SK-N-SH (cell line): ENCODE measurements around the gene MROH2A. TPM values are rescaled to one million over a fixed set of nuclear protein-coding genes. Genes with fewer than 3 reads are reported as not detected.

Experiments used
- CTCF ChIA-PET: fragments of 300-600, 350-600 bp; formaldehyde crosslinking; extraction: SDS; loops from one replicate; lab custom pipeline; 2021; lab: Yijun Ruan, JAX
- POLR2A ChIA-PET: fragments of 350-600 bp; sonication (Branson Sonifier 250); formaldehyde crosslinking; extraction: SDS; loops from one replicate; lab custom pipeline; 2020; ENCODE audit warnings: antibody characterized with exemption, inconsistent platforms; lab: Yijun Ruan, JAX
- DNase-seq: peaks from one replicate; pipeline ENCODE4 v3.0.0; 2012
- H2AFZ ChIP-seq: fragments of 200-600 bp; sonication (generic); 2 replicates; pipeline ENCODE4 v1.8.1; 2016; ENCODE audit warnings: antibody characterized with exemption, mild to moderate bottlenecking, low read depth
- H3F3A ChIP-seq: fragments of 200-600 bp; sonication (generic); replicated peaks from 2 replicates; pipeline ENCODE3; 2016; ENCODE audit warnings: antibody characterized with exemption, mild to moderate bottlenecking; ENCODE audit not compliant: insufficient read depth
- H3K27ac ChIP-seq, 2 experiments: fragments of 200-500 bp in 1 of 2; fragments of 200-600 bp in 1 of 2; sonication (Bioruptor generic) in 1 of 2; sonication (generic), shearing (Covaris generic) in 1 of 2; 2 replicates each; pipeline versions ENCODE4 v1.5.1 to v1.6.1; 2014 to 2016; ENCODE audit warnings: low read depth in 2 of 2, inconsistent platforms in 1 of 2, low read length in 1 of 2, mild to moderate bottlenecking in 1 of 2, mixed read lengths in 1 of 2
- H3K27me3 ChIP-seq: fragments of 200-600 bp; sonication (generic), shearing (Covaris generic); 2 replicates; pipeline ENCODE4 v1.6.1; 2016; ENCODE audit warnings: mixed run types; ENCODE audit not compliant: insufficient read depth
- H3K36me3 ChIP-seq, 2 experiments: fragments of 200-500 bp in 1 of 2; fragments of 200-600 bp in 1 of 2; sonication (Bioruptor generic) in 1 of 2; sonication (generic) in 1 of 2; replicated peaks in 1 of 2; 2 replicates each; pipeline versions ENCODE3 to v1.5.1; 2014 to 2016; ENCODE audit warnings: low read length in 1 of 2, mild to moderate bottlenecking in 1 of 2; ENCODE audit not compliant: insufficient read depth in 2 of 2, control insufficient read depth in 1 of 2
- H3K4me1 ChIP-seq, 2 experiments: fragments of 200-500 bp in 1 of 2; fragments of 200-600 bp in 1 of 2; sonication (Bioruptor generic) in 1 of 2; sonication (generic), shearing (Covaris generic) in 1 of 2; 2 replicates each; pipeline versions ENCODE4 v1.5.1 to v1.6.1; 2014 to 2016; ENCODE audit warnings: low read depth in 1 of 2, low read length in 1 of 2, mixed run types in 1 of 2; ENCODE audit not compliant: insufficient read depth in 2 of 2, control insufficient read depth in 1 of 2
- H3K4me2 ChIP-seq: fragments of 200-600 bp; sonication (generic), shearing (Covaris generic); 2 replicates; pipeline ENCODE4 v1.6.1; 2017; ENCODE audit warnings: mixed run types
- H3K4me3 ChIP-seq, 2 experiments: fragments of 200-500 bp in 1 of 2; fragments of 200-600 bp in 1 of 2; sonication (Bioruptor generic) in 1 of 2; sonication (generic), shearing (Covaris generic) in 1 of 2; 2 replicates each; pipeline versions ENCODE4 v1.5.1 to v1.8.1; 2014 to 2016; ENCODE audit warnings: low read depth in 2 of 2, inconsistent platforms in 1 of 2, low read length in 1 of 2, mild to moderate bottlenecking in 1 of 2, mixed read lengths in 1 of 2, moderate library complexity in 1 of 2
- H3K79me2 ChIP-seq: fragments of 200-600 bp; sonication (generic); 2 replicates; pipeline ENCODE4 v1.8.1; 2017; ENCODE audit warnings: mild to moderate bottlenecking; ENCODE audit not compliant: insufficient read depth
- H3K9ac ChIP-seq: fragments of 200-600 bp; sonication (generic); 2 replicates; pipeline ENCODE4 v1.6.1; 2017; ENCODE audit warnings: mixed run types
- H3K9me2 ChIP-seq: fragments of 200-600 bp; sonication (generic); 2 replicates; pipeline ENCODE4 v1.6.1; 2017; ENCODE audit warnings: mixed run types
- H3K9me3 ChIP-seq: fragments of 200-600 bp; sonication (generic); 2 replicates; pipeline ENCODE4 v1.6.1; 2017; ENCODE audit warnings: mixed run types, mild to moderate bottlenecking, moderate library complexity
- H4K20me1 ChIP-seq: fragments of 200-600 bp; sonication (generic); 2 replicates; pipeline ENCODE4 v1.6.1; 2017; ENCODE audit warnings: mild to moderate bottlenecking, mixed run types; ENCODE audit not compliant: insufficient read depth
- CTCF ChIP-seq: fragments of 200-600 bp; sonication (generic); IDR thresholded peaks from 2 replicates; pipeline ENCODE4 v1.6.1; 2017; ENCODE audit warnings: antibody characterized with exemption, mild to moderate bottlenecking, moderate library complexity
- FOSL2 ChIP-seq: IDR thresholded peaks from 2 replicates; pipeline ENCODE4 v1.4.0; 2012; ENCODE audit warnings: low read depth, mild to moderate bottlenecking, moderate library complexity, borderline replicate concordance
- GABPA ChIP-seq: IDR thresholded peaks from 2 replicates; pipeline ENCODE4 v1.4.0; 2012; ENCODE audit warnings: low read depth, mild to moderate bottlenecking
- GATA2 ChIP-seq: sonication (generic); formaldehyde crosslinking; IDR thresholded peaks from 2 replicates; pipeline ENCODE4 v1.5.0; 2020; ENCODE audit warnings: mild to moderate bottlenecking, missing genetic modification reagents
- MAX ChIP-seq: IDR thresholded peaks from 2 replicates; pipeline ENCODE4 v1.4.0; 2012; ENCODE audit warnings: low read depth
- RAD21 ChIP-seq: IDR thresholded peaks from 2 replicates; pipeline ENCODE4 v1.6.1; 2012; ENCODE audit warnings: mild to moderate bottlenecking, low read length
- RCOR1 ChIP-seq: fragments of 150-350 bp; IDR thresholded peaks from 2 replicates; pipeline ENCODE4 v1.6.1; 2017; ENCODE audit warnings: antibody characterized with exemption, low read length
- RXRA ChIP-seq: IDR thresholded peaks from 2 replicates; pipeline ENCODE4 v1.4.0; 2012; ENCODE audit warnings: low read depth, mild to moderate bottlenecking, borderline replicate concordance
- SIN3A ChIP-seq: IDR thresholded peaks from 2 replicates; pipeline ENCODE4 v1.6.1; 2012; ENCODE audit warnings: low read depth, mild to moderate bottlenecking, low read length, moderate library complexity, borderline replicate concordance
- TEAD4 ChIP-seq: IDR thresholded peaks from 2 replicates; pipeline ENCODE4 v1.4.0; 2012; ENCODE audit warnings: mild to moderate bottlenecking, borderline replicate concordance; ENCODE audit not compliant: insufficient read depth
- ZBTB33 ChIP-seq: IDR thresholded peaks from 2 replicates; pipeline ENCODE4 v1.4.0; 2012; ENCODE audit warnings: low read depth, borderline replicate concordance
- WGBS: methylation state at CpG from one replicate; pipeline ENCODE4 v1.1.6; 2017; ENCODE audit warnings: low lambda C conversion rate; 5-methylcytosine and 5-hydroxymethylcytosine counted together
- polyA plus RNA-seq, 3 experiments: library from polyadenylated mRNA; depleted of rRNA; stranded (reverse); fragments of >200 nt; gene quantifications; 2 replicates each; pipeline ENCODE4 v1.2.3, GENCODE V29; 2012

The MROH2A gene
- polyA plus RNA-seq, 1 of the 3 experiments (the other 2 are of a cell fraction) = 0.02 TPM

GRCh38 chr2:233844836-233845235 lies 66.7 kb downstream of the MROH2A start (continued):
- no peak for TF ChIP-seq ZBTB33
- no peak for TF ChIP-seq CTCF
- TF ChIP-seq RXRA = no peak
- no peak for TF ChIP-seq MAX
- no peak for TF ChIP-seq GABPA
- TF ChIP-seq, all 33 proteins: peak for 0

- no peak overlapping the region for H2AFZ ChIP-seq
- H3K9ac ChIP-seq = no peak overlapping the region
- H3K79me2 ChIP-seq = peaks cover 99% of the 10 kb centered on the region
- 100% methylated on average over 1 of the region's 1 CpG for WGBS
- no peak overlapping the region for H3K4me3 ChIP-seq
- H3K27ac ChIP-seq = no peak overlapping the region
- H3K9me3 ChIP-seq = no peaks in the 10 kb centered on the region
- H3K4me2 ChIP-seq = no peak overlapping the region
- peaks cover 48 to 62% of the 10 kb centered on the region in 2 experiments for H3K36me3 ChIP-seq
- H3K4me1 ChIP-seq = peaks cover 0 to 10% of the 10 kb centered on the region in 2 experiments; a peak in 1 of 4 replicates
- CTCF ChIA-PET = interaction anchor here (1.1 kb wide), 1 partner anchor 13 kb away, joined by 3 read pairs; no protein-coding TSS in a partner anchor
- H3F3A ChIP-seq = peaks cover 1% of the 10 kb centered on the region
- no peak for DNase-seq
- TF ChIP-seq GATA2 (CRISPR knock-in tag) (no peak), RAD21 (no peak), TEAD4 (no peak), FOSL2 (no peak), RCOR1 (no peak), SIN3A (no peak)
- peaks cover 31% of the 10 kb centered on the region; the same call in 1 of the 2 replicates for H4K20me1 ChIP-seq
- no peaks in the 10 kb centered on the region for H3K9me2 ChIP-seq
- POLR2A ChIA-PET = no interaction called here
- no peaks in the 10 kb centered on the region for H3K27me3 ChIP-seq
Measured at GRCh38 chr2:233845301-233846060, 67.4 kb downstream of the MROH2A start.
